HL-60/S4 treated with phorbol 12-myristate 13-acetate at 8.2 ng/mL for 4 days and 3 days (cell line): ENCODE results near the gene TNS3.

Experiments
- in situ Hi-C: fragments of 300-500 bp; cut with MboI; formaldehyde crosslinking; loops from 2 replicates; pipeline ENCODE4 v1.15.0; 2022; ENCODE audit warnings: low sequenced_read_pairs

Gene TNS3

GRCh38 chr7:47393406-47393805, 188.5 kb downstream of the TNS3 start:
- in situ Hi-C loops, result no loop called here

- in situ Hi-C loops, result no loop called here
Measured at GRCh38 chr7:47392241-47392759, 189.6 kb downstream of the TNS3 start.

- in situ Hi-C loops, result no loop called here
Measured at GRCh38 chr7:47391726-47392125, 190.2 kb downstream of the TNS3 start.

DNA sequence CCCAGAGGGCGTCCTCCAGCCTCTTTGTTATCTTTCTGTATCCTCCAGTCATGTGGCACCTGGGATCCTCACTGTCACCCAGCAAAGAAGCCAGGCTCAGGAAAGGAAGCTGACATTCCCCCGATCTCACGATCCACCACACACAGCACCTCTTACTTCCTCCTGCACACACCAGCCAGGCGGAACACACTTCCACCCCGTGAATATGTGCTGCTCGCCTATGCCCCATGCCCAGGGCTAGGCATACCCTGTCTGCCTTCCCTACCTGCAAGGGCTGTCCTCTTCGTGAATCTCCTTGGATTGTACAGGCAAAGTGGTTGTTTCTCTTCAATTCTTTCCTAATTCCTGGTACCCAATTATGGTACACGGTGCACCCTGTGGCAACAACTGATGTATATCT, 191.0 kb downstream of the TNS3 start:
- in situ Hi-C loops, result no loop called here

DNA sequence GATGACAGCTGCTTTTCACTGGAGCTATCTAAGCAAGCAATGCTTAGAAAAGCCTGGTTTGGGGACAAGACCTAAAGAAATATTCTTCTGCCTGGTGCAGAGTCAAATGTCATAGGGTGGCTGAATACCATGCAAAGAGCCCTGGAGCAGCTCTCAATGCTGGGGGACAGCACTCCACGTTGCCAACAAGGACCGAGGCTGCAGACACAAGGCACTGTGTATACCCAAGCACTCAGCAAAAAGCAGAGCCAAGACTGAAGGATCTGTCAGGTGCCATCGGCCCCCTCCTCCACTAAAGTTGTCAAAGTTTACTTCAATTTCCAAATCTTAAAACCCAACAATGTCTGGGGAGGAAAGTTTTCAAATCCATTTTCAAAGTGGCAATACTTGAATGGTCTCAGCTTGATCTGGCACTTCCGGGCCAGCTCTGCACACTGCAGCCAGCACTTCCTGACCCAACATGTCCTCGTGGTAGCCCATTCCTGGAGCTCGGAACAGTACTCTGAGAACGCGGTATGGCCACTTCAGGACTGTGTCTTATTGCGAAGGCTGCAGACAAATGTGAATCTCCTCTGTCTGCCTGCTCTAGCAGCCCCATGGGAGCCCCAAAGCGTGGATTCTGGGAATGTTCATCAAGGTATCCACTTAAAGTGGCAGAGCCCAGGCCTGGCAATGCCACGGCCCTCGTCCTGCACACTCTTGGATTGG, 191.8 kb downstream of the TNS3 start:
- in situ Hi-C loops, result no loop called here

DNA sequence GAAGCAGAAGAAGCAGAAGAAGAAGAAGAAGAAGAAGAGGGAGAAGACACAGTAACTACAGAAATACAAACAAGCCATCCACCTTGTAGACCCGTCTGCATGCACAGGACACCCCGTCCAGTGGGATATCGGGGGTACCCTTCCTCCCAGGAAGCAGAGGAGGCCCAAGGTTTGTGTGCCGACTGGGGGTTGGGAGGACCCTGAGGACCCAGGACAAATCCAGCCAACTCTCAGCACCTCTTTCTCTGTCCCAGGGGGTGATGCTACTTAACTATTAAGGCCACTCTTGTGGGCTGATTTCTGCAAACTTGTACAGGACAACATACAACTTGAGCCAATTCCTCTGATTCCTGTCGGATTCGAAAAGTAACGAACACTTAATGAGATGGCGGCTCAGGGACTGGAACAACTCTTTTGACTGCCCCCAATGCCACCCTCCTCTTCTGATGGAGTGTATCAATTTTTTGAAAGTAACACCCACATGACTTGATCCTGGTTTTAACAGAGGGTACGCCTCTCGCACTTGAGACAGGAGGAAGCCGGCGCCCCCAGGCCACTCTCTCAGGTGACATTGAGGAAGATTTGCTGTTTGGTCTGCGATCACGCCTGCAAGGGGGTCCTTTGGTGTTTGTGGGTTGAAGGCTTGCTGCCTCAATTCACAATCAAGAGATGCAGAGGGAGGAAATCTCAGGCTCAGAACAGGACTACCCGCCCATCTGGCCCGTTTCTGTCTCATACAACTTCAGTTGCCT, 192.6 kb downstream of the TNS3 start:
- in situ Hi-C loops, result no loop called here

DNA sequence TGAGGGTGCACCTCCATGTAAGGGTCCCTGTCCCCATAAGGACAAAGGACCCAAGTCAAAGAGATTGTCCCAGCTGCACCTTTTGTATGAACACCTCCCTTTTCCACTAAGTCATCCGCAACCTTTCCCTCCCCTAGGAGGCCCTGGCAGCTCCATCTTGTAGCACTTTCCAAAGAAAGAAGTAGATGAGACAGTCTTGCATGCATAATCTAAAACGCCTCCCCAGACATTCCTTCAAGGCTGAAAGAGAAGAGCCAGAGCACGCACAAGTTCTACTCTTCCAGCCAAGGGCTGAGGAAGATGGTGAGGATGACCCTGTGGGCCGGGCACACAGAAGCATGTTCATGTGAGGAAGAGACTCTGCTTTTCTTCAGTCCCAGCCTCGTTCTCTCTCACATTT, 194.4 kb downstream of the TNS3 start:
- in situ Hi-C loops, result no loop called here

- in situ Hi-C loops, result no loop called here
Measured at GRCh38 chr7:47386273-47386835, 195.6 kb downstream of the TNS3 start.

DNA sequence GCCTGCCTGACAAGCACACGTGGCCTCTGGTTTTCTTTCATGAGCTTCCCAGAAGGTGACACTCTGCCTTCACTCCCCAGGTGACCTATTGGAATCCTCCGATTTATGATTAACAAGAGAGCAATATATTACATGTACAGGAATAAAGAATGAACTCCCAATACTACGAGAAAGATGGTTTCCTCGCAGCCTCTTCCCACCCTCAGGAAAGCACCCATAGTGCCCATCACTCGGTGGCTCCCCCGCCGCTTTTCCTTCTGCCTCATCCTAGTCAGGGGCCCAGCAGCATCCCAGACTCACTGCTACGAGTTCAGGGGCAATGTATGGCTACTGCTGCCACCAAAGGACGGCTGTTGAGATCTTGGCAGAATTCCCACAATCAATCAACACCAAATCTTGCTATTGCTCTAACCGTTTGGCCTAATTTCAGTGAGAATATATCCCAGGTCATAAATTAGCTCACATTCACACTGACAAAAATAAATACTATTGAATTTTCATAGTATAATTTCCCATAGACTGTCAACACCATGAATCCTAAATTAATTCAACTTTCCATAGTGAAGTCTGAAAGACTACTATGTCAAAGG, 196.3 kb downstream of the TNS3 start:
- in situ Hi-C loops, result no loop called here

DNA sequence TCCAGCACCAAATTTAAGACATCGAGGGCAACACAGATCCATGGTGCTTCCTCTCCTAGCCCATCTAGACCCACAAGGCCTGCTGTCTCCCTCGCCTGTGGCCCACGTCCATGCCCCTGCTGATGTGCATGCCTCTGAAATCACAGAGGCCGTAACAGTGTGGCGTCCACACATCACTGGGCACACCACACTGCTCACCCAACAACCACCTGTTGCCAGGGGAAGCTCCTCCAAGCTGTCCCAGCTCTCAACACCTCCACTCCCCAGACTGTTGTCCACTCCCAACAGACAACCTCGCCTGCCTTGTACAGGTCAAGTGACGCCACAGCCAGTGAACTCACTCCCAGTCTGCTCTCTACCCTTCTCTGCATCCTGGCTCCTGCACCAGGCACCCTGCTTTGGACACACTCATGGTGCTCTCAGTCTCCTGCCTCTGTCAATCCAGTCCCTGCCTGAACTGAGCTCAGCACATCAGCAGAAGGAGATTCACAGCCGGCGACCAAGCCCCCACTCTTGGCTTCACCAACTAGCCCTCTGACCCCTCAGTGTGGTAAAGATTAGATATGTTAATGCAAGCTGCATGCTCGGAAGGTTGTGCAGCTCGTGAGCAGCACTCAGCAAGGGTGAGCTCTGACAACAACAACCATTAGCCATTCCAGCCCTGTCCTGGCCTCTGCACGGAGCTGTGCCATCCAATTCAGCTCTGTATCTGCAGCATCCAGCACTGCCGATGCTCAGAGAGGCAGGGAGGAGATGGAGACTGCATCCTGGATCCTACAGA, 197.0 kb downstream of the TNS3 start:
- in situ Hi-C loops, result no loop called here

GRCh38 chr7:47383696-47384445, 198.0 kb downstream of the TNS3 start:
- in situ Hi-C loops, result no loop called here

- in situ Hi-C loops, result no loop called here
Measured at GRCh38 chr7:47383072-47383471, 198.8 kb downstream of the TNS3 start.

- in situ Hi-C loops, result no loop called here
Measured at GRCh38 chr7:47382200-47382599, 199.7 kb downstream of the TNS3 start.

- in situ Hi-C loops, result no loop called here
Measured at GRCh38 chr7:47381134-47381495, 200.8 kb downstream of the TNS3 start.

DNA sequence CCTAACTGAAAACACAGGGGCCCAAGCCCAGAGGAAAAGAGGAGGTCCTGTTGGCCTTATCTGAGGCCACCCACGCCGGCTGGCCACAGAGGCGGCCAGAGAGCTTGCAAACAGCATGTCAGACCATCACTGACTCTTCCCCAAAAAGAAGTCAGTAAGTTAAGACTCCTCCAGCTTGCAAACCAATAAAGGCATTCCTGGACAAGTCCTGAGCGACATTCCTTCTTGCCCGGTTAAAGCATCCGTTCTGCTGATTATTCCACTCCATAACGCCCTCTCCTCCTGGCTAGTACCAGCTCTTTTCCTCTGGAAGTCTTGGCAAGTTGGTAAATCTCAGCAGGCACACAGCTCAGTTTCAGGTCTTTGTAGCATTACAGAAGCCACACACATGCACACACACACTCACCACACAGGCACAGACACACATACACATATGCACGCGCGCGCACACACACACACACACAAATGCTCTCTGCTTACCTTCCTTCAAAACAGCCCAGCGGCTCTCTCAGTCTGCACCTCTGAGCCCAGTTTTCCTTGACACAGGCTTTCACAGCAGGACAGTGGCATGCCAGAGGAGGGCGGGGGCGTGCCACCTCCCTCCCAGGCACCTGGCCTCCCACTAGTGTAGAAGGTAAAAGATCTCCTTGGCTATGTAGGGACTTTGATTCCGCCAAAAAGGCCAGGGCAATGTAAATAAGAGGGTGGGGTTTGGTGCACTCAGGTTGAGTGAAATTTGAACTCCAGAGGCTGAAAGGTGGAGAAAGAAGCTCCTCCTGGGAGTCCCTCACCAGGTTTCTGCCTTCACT, 201.4 kb downstream of the TNS3 start:
- in situ Hi-C loops, result no loop called here

DNA sequence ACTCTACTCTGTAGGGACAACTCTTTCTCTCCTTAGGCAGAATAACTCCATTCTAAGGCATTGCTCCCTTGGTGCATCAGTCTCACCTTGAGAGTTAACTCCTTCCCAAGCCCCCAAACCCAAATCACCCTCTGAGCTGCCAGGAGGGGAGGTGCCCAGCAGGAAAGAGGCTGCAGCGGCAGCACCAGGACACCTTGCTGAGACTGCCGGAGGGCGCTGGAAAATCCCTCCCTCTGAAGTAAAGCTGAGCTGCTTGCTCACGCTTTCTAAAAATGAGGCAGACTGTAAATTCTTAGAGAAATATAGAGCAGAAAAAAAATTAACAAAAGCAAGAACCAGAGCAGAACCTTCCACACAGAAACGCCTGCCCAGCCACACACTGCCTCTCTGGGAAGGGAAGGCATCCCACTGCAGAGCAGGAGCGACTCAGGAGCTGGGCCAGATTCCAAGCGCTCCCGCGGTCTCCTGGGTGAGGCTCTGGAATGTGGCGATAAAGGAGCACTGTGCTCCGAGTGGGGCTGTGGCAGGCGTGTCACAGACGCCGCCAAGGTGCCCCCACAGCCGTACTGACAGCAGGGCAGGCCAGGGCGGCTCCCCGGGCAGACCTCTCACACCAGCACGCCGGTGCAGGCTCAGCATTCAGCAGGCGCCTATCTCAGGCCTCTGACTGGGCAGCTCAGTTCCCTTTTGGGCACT, 202.1 kb downstream of the TNS3 start:
- in situ Hi-C loops, result no loop called here

DNA sequence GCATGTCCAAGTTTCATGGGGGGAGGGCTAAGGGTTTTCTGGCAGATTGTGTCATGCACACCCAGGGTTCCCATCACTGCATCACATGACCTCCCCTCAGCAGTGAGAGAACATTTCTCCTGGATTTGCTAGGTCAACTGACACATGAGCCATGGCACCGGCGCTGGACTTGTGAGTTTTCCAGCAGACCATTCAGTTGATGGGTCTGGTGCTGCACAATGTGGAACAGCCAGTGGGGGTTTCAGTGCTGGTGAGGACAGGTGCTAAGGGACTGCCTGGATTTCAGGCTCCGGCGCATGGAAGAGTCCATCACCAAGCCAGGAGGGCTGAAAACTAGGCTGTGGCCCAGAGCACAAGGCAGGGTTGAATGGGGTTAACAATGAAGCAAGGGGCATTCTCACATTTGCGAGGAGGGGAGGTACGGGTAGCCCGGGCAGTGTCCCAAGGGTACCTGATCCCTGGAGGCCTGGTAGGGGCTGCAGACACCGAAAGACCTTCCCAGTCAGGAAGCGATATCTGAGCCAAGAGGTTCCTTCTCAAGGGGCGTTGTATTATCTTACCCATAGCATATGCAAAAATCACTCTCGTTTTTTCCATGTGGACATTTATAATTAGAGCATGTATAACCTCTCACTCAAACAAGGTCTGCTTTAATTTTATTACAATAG, 203.0 kb downstream of the TNS3 start:
- in situ Hi-C loops, result no loop called here

DNA sequence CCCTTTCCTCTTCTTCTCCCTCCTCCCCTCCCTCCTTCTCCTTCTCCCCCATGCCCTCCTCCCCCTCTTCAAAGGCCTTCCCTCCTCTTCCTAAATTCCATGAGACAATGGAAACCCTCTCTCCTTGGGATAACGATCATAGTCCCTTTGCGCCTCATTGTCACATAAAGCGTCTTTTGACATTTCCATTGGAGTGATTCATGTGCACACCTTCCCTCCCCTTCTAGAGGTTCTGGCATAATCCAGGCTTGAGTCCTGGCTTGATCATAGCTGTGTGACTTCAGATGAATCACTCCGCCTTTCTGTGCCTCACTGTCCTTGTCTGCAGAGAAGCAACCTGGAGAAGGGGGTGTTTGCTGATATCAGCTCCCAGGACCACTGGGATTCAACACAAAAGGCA, 204.2 kb downstream of the TNS3 start:
- in situ Hi-C loops, result no loop called here
